Measurements from ENCODE around the gene IFT57.
A peak's percentile ranks its signal among the peaks of the same experiment; 100 is the strongest.
"Not testable (repeated sequence)": the region's sequence is repeated elsewhere in the genome, so short reads cannot be mapped to it uniquely, and the experiment has no call there.

Gene IFT57

GRCh38 chr3:108159865-108160264 lies 62.4 kb downstream of the IFT57 start:
- no peak for DNase-seq

GRCh38 chr3:108159105-108159504 lies 63.1 kb downstream of the IFT57 start:
- no peak for DNase-seq

DNA sequence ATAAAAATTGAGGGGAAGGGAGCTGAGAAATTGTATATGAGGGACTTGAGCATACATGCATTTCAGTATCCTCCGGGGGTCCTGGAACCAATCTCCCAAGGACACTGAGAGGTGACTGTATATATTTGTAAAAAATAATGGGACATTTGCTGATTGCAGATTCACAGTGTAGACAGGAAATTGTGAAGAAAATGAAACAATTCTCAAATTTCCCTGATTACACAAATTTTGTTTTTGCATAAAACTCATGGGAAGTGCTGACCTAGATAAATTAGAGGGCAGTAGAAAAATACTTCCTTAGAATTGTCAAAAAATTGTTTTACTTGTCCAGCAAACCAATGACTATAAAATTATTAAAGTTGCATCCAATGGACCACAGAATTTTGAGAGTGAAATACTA lies 64.0 kb downstream of the IFT57 start:
- no peak for DNase-seq

DNA sequence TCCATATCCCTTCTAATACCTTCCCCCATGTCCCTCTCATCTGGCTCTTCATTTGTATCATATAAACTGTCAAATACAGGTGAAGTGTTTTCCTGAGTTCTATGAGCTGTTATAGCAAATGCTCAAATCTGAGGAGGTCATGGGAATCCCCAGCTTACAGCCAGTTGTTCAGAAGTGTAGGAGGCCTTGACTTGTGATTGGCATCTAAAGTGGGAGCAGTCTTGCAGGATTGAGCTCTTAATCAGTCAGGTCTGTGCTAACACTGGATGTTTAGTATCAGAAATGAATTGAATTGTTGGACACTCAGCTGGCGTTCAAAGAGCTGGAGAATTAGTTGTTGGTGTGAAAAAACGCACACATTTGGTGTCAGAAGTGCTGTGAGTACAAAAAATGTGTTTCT lies 65.0 kb downstream of the IFT57 start:
- no peak for DNase-seq

GRCh38 chr3:108156312-108156853 lies 65.8 kb downstream of the IFT57 start:
- DNase-seq = no peak

DNA sequence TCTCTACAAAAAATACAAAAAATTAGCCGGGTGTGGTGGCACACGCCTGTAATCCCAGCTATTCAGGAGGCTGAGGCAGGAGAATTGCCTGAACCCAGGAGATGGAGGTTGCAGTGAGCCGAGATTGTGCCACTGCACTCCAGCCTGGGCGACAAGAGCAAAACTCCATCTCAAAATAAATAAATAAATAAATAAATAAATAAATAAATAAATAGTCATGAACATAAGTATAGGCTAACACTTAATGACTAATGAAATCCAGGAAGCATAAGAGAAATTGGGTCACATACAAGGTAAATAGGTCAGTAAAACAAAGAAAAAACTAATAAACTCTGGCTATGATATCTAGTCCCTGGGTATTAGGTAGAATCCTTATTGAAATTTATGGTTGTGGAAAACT lies 66.6 kb downstream of the IFT57 start:
- DNase-seq = not testable (repeated sequence)

- DNase-seq = peak in 2 of 56 donors; percentile 3 to 16
Measured at GRCh38 chr3:108153451-108153981, 68.7 kb downstream of the IFT57 start.

- DNase-seq = no peak
Measured at GRCh38 chr3:108152274-108152673, 70.0 kb downstream of the IFT57 start.

DNA sequence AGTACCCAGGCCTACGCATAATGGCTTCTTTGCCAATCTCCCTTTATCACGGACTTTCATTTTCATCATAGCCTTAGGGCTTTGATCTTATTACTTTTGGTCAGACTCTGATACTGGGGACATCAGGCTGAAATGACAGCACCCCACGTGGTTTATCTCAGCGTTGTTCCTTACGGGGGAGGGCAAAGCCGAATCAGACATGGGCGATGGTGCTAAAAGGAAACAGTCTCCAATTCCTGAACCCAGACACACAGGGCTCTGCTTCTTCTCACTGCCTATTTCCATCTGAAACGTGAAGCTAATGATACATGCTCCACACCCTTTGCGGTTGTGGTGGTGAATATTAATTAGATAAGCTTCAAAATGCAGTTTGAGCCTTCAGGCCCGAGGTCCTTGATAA lies 72.0 kb downstream of the IFT57 start:
- DNase-seq = no peak

GRCh38 chr3:108146139-108146538 lies 76.1 kb downstream of the IFT57 start:
- DNase-seq = no peak

DNA sequence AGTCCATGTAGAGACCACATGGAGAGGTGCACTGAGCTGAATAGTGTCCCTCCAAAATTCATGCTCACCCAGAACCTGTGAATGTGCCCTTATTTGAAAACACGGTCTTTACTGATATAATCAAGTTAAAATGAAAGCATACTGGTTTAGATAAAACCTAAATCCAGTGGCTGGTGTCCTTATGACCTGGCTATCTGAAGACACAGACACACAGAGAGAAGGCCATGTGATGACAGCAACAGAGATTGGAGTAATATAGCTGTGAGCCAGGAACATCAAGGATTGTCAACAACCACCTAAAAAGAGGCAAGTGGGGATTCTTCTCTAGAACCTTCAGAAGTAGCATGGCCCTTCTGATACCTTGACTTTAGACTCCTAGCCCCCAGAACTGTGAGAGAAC lies 76.6 kb downstream of the IFT57 start:
- no peak for DNase-seq

DNA sequence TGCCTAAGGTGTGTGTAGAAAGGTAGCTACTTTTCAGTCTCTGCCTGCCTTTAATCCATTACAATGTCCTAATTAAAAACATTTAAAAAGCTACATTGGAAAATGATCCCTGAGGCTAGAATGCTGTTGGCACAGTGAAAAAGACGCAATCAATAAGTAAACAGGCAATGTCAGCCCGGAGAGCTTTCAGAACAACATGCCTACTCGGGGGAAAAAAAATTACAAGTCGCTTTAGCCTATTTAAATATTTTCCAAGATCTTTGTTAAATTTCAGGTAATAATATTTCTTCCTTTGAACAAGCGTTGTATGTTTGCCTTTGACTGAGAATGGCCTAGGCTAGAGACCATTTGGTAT lies 84.8 kb downstream of the IFT57 start:
- no peak for DNase-seq

- no peak for DNase-seq
Measured at GRCh38 chr3:108136561-108137459, 85.4 kb downstream of the IFT57 start.

GRCh38 chr3:108134555-108134880 lies 87.7 kb downstream of the IFT57 start:
- no peak for DNase-seq

- DNase-seq = no peak
Measured at GRCh38 chr3:108133858-108134554, 88.2 kb downstream of the IFT57 start.

DNA sequence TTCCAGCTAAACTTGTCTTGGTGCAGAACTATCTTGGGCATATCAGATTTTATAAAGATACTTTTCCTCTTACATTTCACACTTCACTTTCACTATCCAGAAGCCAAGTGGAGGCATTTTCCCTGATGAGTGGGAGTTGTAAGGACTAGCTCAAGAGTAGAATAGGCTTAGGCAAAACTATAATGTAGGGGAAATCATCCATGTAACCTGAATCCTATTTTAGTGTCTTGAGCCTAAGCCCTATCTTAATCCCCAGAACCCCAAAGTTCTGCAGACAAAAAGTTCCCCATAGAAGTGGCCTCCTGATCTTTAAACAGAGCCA lies 89.2 kb downstream of the IFT57 start:
- DNase-seq = no peak

DNA sequence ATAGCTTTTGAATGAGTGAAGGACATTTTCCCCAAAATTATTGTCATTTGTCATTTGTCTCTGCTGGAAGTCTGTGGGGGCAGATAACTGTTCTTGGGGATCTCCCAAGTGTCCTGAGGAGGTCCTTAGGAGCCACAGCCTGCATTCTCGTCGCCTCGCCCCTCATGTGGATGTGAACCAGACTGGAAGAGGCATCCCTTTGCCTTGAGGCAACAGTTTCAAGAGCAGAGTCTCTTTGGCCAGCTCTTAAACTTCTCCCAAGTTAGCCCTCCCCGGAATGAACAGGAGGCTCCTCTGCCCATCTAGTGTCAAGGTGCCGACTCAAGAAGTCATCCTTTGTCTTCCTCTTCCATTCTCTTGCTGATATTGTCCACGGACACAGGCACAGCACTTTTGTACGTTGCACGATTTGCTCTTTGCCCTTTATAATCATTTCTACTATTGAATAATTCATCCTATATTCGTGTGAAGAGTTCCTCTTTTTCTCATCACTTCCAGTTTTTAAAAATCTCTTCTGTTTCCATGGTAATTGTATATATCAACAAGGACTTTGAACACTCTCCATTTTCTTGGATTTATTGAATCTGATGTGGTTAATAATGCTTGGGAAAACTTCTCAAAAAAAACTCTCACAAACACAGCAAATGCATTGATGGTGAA lies 90.6 kb downstream of the IFT57 start:
- DNase-seq = no peak

- no peak for DNase-seq
Measured at GRCh38 chr3:108130701-108131474, 91.3 kb downstream of the IFT57 start.

DNA sequence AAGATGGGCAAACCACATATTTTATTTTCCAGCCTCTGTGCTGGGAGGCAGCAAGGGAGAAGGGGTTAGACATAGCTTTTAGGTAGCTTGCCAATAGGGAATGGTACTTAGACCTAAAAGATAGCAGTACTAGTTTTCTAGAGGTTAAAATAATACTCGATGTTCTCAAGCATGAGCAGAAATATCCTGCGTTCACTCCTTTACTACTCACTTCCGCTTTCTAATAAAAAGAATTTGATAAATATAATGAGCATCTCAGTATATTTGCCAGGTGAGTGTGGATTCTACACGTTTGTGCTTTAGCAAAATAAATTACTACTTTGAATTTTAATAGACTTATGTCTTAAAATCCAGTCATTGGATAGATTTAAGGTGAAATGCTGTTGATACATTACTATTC lies 92.0 kb downstream of the IFT57 start:
- DNase-seq = no peak

DNA sequence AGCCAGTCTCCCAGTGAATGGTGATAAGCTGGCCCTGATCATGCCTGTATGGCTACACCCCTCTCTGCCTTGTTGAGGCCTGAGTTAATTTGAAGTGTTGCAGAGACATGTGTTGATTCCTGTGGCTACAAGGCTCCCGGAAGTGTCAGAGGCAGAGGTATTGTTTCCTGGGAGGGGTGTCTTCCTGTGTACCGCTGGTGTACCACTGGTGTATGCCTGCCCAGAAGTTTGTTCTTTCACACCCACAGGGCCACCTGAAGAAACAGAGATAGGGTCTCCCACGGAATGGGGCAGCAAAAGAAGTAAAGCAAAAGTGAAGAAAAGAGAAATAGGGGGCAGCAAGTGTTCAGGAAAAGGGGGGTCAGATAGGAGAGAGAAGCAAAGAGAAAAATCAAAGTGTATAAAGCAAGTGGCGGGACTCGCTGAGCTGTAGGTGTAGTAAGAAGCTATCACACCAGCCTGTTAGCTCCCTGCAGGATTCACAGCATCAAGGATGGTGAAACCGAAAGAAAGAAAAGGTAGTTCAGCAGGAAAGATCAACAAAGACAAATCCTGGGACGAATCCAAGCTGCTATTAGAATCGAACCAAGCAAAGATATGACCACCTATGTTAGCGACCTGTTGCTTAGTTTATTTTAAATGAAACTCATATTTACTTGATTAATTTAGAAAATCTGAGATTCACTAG lies 94.8 kb downstream of the IFT57 start:
- no peak for DNase-seq

DNA sequence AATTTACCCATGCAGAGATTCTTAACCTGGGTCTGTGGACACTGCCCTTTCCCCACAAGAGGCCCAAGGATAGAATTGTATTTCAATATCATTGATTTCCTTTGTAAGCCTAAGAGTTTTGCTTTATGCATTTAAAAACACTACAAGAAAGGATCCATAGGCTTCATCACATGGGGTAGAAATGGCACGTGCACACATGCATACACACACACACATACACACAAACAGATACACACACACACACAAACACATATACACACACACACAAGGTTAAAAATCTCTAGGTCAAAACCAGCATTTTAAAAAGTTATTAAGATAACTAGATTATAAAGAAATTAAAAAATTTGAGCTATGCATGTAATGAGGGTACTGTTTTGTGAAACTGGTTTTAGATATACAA lies 95.9 kb downstream of the IFT57 start:
- no peak for DNase-seq
